ENCODE data around the gene TMEM9.

DNA sequence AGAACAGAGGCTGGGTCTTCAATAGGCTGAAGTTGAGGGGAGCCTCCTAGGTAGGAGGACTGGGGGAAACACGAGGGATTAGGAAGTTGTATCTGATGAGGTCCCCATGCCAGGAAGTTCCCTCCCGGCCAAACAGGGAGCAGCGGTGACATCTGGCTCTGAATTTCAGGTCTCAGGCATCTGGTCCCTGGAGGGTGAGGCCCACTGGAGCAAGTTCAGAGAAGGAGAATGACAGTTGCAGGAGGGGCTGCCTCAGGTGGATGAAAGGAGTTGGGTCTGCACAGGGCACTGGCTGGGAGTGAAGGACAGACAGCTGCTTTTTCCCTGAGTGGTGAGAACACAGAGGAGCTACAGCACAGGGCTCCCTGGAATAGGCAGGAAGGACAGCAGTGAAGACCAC is 9.1 kb downstream of the TMEM9 start:
- no peak for TF ChIP-seq POLR2A (IDR thresholded peaks at IDR 0.05; ENCODE audit: low read length)
- TF ChIP-seq GATA1 (IDR thresholded peaks at IDR 0.05; ENCODE audit: low read depth, low read length): no peak
